22Rv1 (cell line): ENCODE measurements around the gene SLC38A10.

Source experiments
- H3K27ac ChIP-seq: fragments of 450-650 bp; 2 replicates; pipeline ENCODE4 v1.5.1; 2017
- CTCF ChIP-seq: fragments of 450-650 bp; IDR thresholded peaks from 2 replicates; pipeline ENCODE4 v1.5.1; 2017; ENCODE audit warnings: mild to moderate bottlenecking
- ZFX ChIP-seq: fragments of 450-650 bp; IDR thresholded peaks from 2 replicates; pipeline ENCODE4 v1.6.1; 2017; ENCODE audit warnings: antibody characterized with exemption, borderline replicate concordance

The SLC38A10 gene

DNA sequence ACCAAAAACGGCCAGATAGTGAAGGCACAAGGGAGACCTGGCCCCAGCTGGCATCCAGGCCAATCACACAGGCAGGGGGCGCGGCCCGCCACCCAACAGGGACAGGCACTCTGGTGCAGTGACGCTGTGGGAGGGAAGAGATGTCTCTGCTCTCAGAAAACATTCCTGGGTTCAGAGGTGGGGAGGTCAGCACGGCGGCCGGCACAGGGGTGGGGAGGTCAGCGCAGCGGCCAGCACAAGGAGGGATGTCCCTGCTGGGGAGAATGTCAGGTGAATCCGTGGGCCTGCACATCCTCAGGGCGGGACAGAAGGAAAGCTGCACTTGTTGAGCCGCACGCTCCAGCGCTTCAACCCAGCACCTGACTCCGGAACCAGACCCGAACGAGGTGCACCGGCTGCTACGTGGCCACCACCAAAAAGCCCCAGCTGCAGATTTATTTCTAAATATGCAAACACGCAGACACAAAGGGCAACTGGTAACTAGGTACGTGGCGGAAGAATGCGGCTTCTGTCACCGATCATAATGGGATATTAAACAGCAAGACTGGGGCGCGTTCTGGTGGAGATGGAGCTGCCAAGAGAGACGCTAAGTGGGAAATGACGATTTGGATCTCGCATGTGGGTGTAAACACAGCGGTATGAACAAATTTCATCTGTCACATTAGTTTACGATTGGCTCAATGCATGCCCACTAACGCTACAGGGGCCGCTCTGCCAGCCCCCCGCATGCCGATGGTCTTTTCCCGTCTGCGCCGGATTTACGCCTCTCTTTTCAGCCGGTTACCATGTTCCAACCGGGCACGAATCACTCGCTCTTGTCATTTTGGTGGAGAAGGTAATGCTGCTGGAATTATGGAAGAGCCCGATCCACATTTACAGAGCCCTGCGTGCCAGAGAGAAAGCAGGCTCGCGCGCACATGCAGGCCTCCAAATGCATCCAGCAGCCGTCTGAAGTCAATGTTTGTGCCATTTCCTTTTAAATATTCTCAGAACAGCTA lies 15.5 kb downstream of the SLC38A10 start:
- no peak overlapping the region for H3K27ac ChIP-seq
- no peak for TF ChIP-seq CTCF

- TF ChIP-seq CTCF (no peak), ZFX (no peak)
- no peak overlapping the region for H3K27ac ChIP-seq
Measured at GRCh38 chr17:81278831-81279230, 16.3 kb downstream of the SLC38A10 start.

DNA sequence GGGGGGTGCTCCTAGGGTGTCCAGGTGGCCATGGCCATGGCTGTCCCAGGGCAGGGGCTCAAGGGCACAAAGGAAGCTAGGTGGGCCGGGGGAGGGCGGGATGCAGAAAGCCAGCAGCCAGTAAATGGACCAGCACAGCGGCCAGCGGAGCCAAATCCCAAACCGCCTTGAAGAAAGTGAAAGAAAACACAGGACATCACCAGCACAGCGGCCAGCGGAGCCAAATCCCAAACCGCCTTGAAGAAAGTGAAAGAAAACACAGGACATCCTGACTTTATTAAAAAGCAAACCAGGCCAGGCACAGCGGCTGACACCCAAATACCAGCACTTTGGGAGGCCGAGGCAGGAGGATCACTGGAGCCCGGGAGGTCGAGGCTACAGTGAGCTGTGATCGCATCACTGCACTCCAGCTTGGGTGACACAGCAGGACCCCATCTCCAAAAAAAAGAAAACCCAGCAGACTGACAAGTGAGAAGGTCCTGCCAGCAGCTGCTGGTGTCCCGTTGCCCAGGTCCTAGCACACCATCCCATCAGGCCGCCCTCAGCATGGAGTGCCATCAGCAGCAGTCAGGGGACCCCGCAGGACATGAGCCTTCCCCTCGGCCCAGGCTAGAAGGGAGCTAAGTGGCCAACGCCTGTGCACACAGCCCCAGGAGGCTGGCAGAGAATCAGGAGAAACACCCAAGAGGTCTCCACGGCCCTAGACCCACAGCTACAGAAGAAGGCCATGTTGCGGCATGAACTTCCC lies 17.0 kb downstream of the SLC38A10 start:
- no peak overlapping the region for H3K27ac ChIP-seq
- no peak for TF ChIP-seq CTCF
- TF ChIP-seq ZFX, result no peak

DNA sequence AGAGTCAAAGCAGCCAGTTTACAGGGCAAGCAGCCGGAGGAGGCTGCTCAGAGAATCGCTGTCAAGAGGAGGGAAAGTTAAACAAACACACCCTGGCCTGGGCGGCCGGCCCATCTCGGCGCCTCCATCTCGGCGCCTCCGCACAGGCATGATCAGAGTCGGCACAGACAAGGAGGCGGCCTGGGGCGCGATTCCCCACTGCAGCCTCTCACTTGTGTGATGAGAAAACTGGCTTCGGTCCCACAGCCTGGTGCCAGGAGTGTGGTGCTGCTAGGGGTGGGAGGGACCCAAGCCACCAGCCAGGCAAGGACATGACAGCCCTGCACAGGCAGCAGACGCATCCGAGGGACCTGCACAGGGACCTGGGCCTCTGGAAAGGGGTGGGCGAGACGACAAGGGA lies 17.7 kb downstream of the SLC38A10 start:
- no peak overlapping the region for H3K27ac ChIP-seq
- TF ChIP-seq ZFX, result no peak
- TF ChIP-seq CTCF, result no peak

- no peak overlapping the region for H3K27ac ChIP-seq
- TF ChIP-seq ZFX, result no peak
- no peak for TF ChIP-seq CTCF
Measured at GRCh38 chr17:81276781-81277180, 18.3 kb downstream of the SLC38A10 start.

DNA sequence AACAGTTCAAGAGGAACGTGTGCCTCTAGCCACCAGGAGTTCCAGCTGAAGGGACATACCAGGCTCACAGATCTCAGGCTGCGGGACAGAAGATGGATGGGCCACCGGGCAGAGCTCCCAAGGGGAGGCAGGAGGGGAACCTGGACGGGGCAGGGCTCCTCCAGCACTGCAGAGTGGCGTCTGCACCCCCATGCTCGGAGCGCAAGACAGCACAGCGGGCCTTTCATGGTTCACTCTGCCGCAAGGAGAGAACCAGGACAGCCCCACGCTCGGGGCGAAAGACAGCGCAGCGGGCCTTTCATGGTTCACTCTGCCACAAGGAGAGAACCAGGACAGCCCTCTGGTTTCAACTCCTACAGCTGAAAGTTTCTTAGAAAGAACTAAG lies 20.6 kb downstream of the SLC38A10 start:
- no peak overlapping the region for H3K27ac ChIP-seq
- no peak for TF ChIP-seq ZFX
- no peak for TF ChIP-seq CTCF
